Right renal cortex interstitium (tissue), 3 donors: Measurements from ENCODE around the gene TNFRSF25. TPM values are rescaled to one million over a fixed set of nuclear protein-coding genes. Genes with fewer than 3 reads are reported as not detected.
"Not testable (repeated sequence)": the region's sequence is repeated elsewhere in the genome, so short reads cannot be mapped to it uniquely, and the experiment has no call there.

Experiments
- DNase-seq, 3 donors: peaks; one replicate each; pipeline ENCODE4 v3.0.0-alpha.2; 2013; ENCODE audit warnings: low read depth in 3 of 3, low spot score in 2 of 3
- polyA plus RNA-seq, 3 donors: library from polyadenylated mRNA; unstranded; fragments of 120-200 nt; gene quantifications; one replicate each; pipeline ENCODE4 v1.2.1, GENCODE V29; 2013; ENCODE audit not compliant: insufficient read length in 3 of 3

The TNFRSF25 gene
- polyA plus RNA-seq, 3 donors = 7.0 to 9.2 (median 8.6) TPM

GRCh38 chr1:6455752-6456520 lies 10.0 kb downstream of the TNFRSF25 start:
- not testable (repeated sequence) for DNase-seq

GRCh38 chr1:6454856-6455751 lies 10.9 kb downstream of the TNFRSF25 start:
- DNase-seq = no peak

GRCh38 chr1:6453895-6454855 lies 11.8 kb downstream of the TNFRSF25 start:
- not testable (repeated sequence) for DNase-seq

- DNase-seq = no peak
These were observed 15.0 kb downstream of the TNFRSF25 start for GRCh38 chr1:6450943-6451373.

GRCh38 chr1:6450486-6450885 lies 15.5 kb downstream of the TNFRSF25 start:
- not testable (repeated sequence) for DNase-seq

- DNase-seq = no peak
These were observed 15.9 kb downstream of the TNFRSF25 start for GRCh38 chr1:6450005-6450450.

GRCh38 chr1:6448749-6449631 lies 17.0 kb downstream of the TNFRSF25 start:
- DNase-seq = no peak

GRCh38 chr1:6447818-6448748 lies 17.9 kb downstream of the TNFRSF25 start:
- DNase-seq = no peak

- DNase-seq = no peak
These were observed 18.8 kb downstream of the TNFRSF25 start for GRCh38 chr1:6447016-6447817.

- DNase-seq = no peak
These were observed 19.3 kb downstream of the TNFRSF25 start for GRCh38 chr1:6446665-6447015.

- DNase-seq = not testable (repeated sequence)
These were observed 20.0 kb downstream of the TNFRSF25 start for GRCh38 chr1:6445929-6446328.

GRCh38 chr1:6445062-6445763 lies 20.8 kb downstream of the TNFRSF25 start:
- DNase-seq = no peak

GRCh38 chr1:6444377-6444776 lies 21.6 kb downstream of the TNFRSF25 start:
- DNase-seq = no peak

- DNase-seq = no peak
These were observed 22.4 kb downstream of the TNFRSF25 start for GRCh38 chr1:6443339-6444115.

GRCh38 chr1:6441586-6441985 lies 24.4 kb downstream of the TNFRSF25 start:
- no peak for DNase-seq
